GM20000 (cell line): ENCODE results near the gene CHCHD5.

Experiments
- DNase-seq: peaks from one replicate; pipeline ENCODE4 v3.0.0; 2012; ENCODE audit warnings: low spot score
- TF ChIP-seq, protein P1 (sequence below): IDR thresholded peaks from 2 replicates; pipeline ENCODE4 v1.5.1; 2012; ENCODE audit warnings: mild to moderate bottlenecking, control low read depth; ENCODE audit errors: extremely low read depth, missing control alignments

The CHCHD5 gene

GRCh38 chr2:112618383-112618782, 34.0 kb downstream of the CHCHD5 start:
- TF ChIP-seq, protein P1, sequence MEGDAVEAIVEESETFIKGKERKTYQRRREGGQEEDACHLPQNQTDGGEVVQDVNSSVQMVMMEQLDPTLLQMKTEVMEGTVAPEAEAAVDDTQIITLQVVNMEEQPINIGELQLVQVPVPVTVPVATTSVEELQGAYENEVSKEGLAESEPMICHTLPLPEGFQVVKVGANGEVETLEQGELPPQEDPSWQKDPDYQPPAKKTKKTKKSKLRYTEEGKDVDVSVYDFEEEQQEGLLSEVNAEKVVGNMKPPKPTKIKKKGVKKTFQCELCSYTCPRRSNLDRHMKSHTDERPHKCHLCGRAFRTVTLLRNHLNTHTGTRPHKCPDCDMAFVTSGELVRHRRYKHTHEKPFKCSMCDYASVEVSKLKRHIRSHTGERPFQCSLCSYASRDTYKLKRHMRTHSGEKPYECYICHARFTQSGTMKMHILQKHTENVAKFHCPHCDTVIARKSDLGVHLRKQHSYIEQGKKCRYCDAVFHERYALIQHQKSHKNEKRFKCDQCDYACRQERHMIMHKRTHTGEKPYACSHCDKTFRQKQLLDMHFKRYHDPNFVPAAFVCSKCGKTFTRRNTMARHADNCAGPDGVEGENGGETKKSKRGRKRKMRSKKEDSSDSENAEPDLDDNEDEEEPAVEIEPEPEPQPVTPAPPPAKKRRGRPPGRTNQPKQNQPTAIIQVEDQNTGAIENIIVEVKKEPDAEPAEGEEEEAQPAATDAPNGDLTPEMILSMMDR: no peak
- no peak for DNase-seq

DNA sequence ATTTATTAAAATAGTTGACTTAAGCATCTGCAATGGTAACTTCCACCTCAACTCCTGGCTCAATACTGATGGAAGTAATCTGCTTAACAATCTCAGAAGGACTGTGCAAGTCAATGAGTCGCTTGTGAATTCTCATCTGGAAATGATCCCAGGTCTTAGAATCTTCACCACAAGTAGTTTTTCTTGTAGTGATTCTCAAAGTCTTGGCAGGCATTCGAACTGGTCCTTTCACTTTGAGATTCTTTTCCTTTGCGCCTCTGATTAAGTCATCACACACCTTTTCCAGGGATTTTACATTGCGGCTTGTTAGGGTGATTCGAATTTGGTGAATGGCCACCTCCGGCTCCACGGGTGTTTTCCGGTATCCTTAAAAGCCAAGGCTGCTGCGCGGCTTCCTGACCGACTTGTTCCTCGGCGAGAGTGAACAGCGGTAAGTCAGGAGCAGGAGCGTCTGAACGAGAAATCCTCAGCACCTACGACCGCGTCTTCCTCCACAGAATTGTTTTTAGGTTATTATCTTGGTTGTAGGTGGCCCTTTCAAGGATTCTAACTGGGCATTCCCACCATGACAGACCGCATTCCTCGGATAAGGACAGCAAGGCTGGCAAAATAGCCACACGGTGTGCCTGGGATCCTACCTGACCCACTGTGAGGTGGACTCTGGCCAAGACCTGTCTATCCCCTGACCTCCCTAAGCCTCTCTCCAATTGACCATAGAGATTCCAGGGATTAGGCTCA, 37.5 kb downstream of the CHCHD5 start:
- DNase-seq: no peak
- TF ChIP-seq, protein P1: no peak

- TF ChIP-seq, protein P1: no peak
- DNase-seq: no peak
Observed at GRCh38 chr2:112622528-112622849, 38.1 kb downstream of the CHCHD5 start.

GRCh38 chr2:112623913-112624777, 39.7 kb downstream of the CHCHD5 start:
- TF ChIP-seq, protein P1: no peak
- peak; percentile 40 for DNase-seq

GRCh38 chr2:112625474-112626114, 41.2 kb downstream of the CHCHD5 start:
- no peak for DNase-seq
- TF ChIP-seq, protein P1: no peak

DNA sequence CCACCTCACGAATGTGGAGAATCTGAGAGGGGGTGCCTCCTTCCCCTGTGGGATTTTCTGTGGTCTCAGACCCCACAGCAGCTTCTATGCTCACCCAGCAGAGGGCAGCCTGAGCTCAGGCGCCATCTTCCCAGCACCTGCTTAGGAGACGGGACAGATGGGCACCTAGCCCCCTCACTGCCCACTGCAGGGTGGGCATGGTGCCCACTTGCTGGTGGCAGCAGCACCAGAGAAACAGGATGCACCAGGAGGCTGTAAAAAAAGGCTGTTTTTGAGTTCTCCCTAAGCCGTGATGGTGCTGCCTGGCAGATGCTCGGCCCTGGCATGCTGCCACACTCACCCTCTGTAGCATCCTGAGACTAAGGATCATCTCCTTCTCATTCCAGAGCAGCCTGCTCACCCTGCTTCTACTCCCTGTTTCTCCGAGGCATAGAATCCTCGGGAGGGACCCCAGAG, 42.2 kb downstream of the CHCHD5 start:
- peak; percentile 65 for DNase-seq
- TF ChIP-seq, protein P1: peak; percentile 88
